Left forelimb (tissue), 1 donor: Measurements from ENCODE around the gene MMP11.

ENCODE experiments used
- DNase-seq: peaks from one replicate; pipeline ENCODE4 v3.0.0-alpha.2; 2018; ENCODE audit warnings: low spot score

Gene MMP11

DNA sequence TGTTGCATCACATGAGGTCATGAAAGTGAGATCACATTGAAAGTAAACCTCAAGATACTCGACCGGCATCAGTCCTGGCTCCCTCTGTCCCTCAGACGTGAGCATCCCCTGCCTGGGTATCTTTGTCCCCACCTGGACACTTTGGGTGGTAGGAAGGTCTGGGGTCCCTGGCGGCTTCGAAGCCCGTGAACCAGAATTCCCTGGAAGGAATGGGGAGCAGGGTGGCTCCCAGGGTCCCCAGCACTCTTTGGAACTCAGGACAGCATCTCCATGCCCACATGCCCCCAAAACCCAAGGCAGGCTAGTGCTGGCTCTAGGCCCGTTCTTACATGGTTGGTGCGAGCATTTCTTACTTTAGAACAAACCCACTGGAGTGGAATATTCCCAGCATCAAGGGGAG lies 58.6 kb downstream of the MMP11 start:
- DNase-seq = peak; percentile 33

DNA sequence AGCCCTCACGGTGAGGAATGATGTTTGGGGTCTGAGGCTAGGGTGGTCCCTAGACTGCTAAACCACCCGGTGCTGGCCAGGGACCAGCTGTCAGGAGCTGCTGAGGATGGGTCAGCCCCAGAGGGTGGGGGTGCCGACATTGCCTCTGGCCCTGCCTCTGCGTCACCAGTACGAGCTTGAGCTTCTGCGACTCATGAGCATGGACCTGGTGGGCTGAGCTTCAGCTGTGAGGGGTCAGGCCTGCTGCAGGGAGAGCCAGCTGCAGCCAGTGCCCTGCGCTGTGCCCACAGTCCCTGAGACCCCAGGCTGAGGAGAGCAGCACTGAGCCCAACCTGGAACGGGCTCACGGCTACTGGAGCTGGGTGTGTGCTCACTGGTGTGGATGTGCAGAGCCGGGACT lies 59.1 kb downstream of the MMP11 start:
- DNase-seq = peak; percentile 41

DNA sequence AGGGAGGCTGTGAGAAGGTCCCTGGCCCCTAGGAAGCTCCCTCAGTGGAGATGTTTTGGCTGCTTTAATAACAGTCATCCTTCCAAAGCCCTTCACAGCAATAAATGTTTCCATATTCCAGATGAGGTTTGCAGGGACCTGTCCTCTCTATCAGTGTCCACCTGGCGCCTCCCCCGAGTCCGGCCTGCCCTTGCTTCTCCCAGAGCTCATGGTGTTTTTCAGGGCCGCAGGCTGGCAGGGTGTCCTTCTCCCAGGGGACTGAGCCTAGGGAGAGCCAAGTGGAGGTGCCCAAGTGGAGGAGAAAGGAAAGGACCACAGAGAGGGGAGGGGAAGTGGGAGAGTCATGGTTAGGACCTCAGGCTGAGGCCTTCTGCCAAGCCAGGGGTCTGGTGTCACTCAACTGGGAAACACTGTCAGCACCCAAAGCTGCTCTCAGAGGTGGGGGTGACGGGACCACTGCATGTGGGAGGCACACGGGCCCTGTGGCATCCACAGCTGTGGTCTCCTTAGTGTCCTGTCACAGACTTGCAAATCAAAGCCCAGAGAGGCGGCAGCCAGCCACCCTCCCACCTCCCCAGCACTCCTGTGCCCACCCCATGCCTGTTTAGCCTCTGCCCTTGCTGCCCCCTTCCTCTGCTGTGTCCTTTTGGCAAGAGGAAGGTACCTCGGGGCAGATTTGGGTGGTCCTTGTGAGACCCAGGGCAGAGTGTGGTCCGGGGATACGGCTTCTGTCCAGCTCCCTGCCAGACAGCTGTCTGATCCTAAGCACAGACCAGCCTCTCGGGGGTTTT lies 59.8 kb downstream of the MMP11 start:
- peak; percentile 57 for DNase-seq

DNA sequence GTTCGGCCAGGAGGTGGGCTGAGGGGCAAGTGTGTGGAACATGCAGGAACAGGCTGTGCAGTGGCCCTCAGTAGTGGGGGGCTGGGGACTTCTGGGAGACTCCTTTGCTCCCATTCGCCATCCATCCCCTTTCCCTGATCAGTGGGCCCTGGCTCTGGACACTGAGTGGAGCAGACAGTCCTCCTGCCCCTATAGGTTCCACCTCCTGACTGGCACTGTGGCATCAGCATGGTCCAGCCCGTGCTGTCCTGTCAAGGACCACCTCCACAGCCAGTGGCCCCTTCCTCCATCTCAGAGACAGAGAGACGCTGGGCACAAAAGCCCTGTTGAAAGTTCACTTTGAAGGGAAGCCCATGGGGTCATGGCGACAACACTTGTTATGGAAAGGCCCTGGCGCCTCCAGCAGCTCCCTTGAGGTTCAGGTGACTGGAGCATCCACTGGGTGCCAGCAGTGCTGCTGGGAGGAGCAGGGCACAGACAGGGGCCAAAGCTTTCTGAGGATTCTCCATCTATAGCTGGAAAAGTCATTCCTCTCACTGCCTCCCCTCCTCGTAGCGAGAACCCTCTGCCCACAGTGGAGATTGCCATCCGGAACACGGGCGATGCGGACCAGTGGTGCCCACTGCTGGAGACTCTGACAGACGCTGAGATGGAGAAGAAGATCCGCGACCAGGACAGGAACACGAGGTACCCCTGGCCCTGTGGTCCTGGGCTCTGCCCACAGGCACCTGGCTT lies 60.5 kb downstream of the MMP11 start:
- peak; percentile 53 for DNase-seq
